GM19452 (cell line): ENCODE data around the gene FOXR1.
A peak's percentile ranks its signal among the peaks of the same experiment; 100 is the strongest.

Experiments used
- ATAC-seq: cut with Tn5 transposase; IDR thresholded peaks from one replicate; pipeline ENCODE4 v1.9.1; 2021; ENCODE audit not compliant: unreplicated experiment

FOXR1 gene

GRCh38 chr11:118971646-118972045 is at the start of gene FOXR1:
Gene FOXR1 (plus strand): TSS chr11:118971761. CDS start chr11:118971932, 171 bp downstream.
- no peak for ATAC-seq

GRCh38 chr11:118921929-118922744 is 49.4 kb upstream of the FOXR1 start:
- no peak for ATAC-seq

- no peak for ATAC-seq
Observed at GRCh38 chr11:118922745-118923627, 48.6 kb upstream of the FOXR1 start.

GRCh38 chr11:118923721-118924587 is 47.6 kb upstream of the FOXR1 start:
- ATAC-seq, result no peak

GRCh38 chr11:118924591-118925585 is 46.7 kb upstream of the FOXR1 start:
- no peak for ATAC-seq

- no peak for ATAC-seq
Observed at GRCh38 chr11:118927554-118928100, 43.9 kb upstream of the FOXR1 start.

GRCh38 chr11:118928101-118928869 is 43.3 kb upstream of the FOXR1 start:
- peak; percentile 30 for ATAC-seq

GRCh38 chr11:118928870-118929500 is 42.6 kb upstream of the FOXR1 start:
- no peak for ATAC-seq

- no peak for ATAC-seq
Observed at GRCh38 chr11:118929501-118930093, 42.0 kb upstream of the FOXR1 start.

GRCh38 chr11:118930094-118930712 is 41.4 kb upstream of the FOXR1 start:
- no peak for ATAC-seq

GRCh38 chr11:118931571-118931970 is 40.0 kb upstream of the FOXR1 start:
- no peak for ATAC-seq

GRCh38 chr11:118933486-118933885 is 38.1 kb upstream of the FOXR1 start:
- ATAC-seq, result no peak

GRCh38 chr11:118935376-118935775 is 36.2 kb upstream of the FOXR1 start:
- ATAC-seq, result no peak

GRCh38 chr11:118938491-118939403 is 32.8 kb upstream of the FOXR1 start:
- no peak for ATAC-seq

- no peak for ATAC-seq
Observed at GRCh38 chr11:118939404-118939915, 32.1 kb upstream of the FOXR1 start.

GRCh38 chr11:118939953-118940598 is 31.5 kb upstream of the FOXR1 start:
- ATAC-seq, result no peak
